Neural progenitor cell (in vitro differentiated cells): ENCODE measurements around the gene SEC22A.

Source experiments
- EZH2phosphoT487 ChIP-seq: fragments of 200-600 bp; sonication (generic); IDR thresholded peaks from 2 replicates; pipeline ENCODE4 v1.6.1; 2017; ENCODE audit warnings: antibody characterized with exemption
- TF ChIP-seq, protein P1 (sequence below): fragments of 200-600 bp; sonication (generic); IDR thresholded peaks from 2 replicates; pipeline ENCODE4 v1.5.1; 2017; ENCODE audit warnings: antibody characterized with exemption, mild to moderate bottlenecking

DNA sequence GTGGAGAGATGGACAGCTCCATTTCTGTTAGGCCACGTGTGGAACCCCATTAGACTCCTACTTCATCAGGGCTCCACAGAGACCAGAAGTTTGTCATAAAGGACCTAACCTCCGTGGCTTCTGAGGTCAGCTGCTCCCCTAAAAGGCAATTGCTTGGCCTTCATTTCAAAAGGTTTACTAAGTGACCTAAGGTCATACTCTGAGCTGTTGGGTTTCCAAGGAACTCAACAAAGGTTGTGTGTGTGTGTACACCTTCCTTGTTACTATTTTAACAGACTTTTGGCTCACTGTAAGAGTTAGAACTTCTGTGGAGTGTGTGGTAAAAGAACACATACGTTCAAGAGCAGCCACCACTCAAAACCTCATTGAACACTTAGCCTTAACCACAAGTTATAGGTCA is 73.9 kb downstream of the SEC22A start:
- TF ChIP-seq, protein P1, sequence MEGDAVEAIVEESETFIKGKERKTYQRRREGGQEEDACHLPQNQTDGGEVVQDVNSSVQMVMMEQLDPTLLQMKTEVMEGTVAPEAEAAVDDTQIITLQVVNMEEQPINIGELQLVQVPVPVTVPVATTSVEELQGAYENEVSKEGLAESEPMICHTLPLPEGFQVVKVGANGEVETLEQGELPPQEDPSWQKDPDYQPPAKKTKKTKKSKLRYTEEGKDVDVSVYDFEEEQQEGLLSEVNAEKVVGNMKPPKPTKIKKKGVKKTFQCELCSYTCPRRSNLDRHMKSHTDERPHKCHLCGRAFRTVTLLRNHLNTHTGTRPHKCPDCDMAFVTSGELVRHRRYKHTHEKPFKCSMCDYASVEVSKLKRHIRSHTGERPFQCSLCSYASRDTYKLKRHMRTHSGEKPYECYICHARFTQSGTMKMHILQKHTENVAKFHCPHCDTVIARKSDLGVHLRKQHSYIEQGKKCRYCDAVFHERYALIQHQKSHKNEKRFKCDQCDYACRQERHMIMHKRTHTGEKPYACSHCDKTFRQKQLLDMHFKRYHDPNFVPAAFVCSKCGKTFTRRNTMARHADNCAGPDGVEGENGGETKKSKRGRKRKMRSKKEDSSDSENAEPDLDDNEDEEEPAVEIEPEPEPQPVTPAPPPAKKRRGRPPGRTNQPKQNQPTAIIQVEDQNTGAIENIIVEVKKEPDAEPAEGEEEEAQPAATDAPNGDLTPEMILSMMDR: no peak
- TF ChIP-seq EZH2phosphoT487: no peak
